ENCODE data around the gene CPVL. TPM values are rescaled to one million over a fixed set of nuclear protein-coding genes. Genes with fewer than 3 reads are reported as not detected.
A peak's percentile ranks its signal among the peaks of the same experiment; 100 is the strongest.

CPVL gene
- total and polyA plus RNA-seq, 2 of the 8 experiments (the other 6 are each of a cell fraction or from before 2014, with no cell fraction given): 40.0 to 55.0 TPM

GRCh38 chr7:28964056-28964455 lies 182.3 kb downstream of the CPVL start:
- Histone ChIP-seq H3K4me3 (ENCODE audit: extremely low read depth in 1 of 4, insufficient read depth in 2 of 4, low read depth in 3 of 4, low read length in 4 of 4) (no peak overlapping the region), H3K9me3 (ENCODE audit: insufficient read depth in 2 of 2, low read depth in 1 of 2, low read length in 1 of 2) (no peaks in the 10 kb centered on the region)
- POLR2A ChIA-PET (ENCODE audit: partially characterized antibody): no interaction called here

More at GRCh38 chr7:28964056-28964455, 182.3 kb downstream of the CPVL start:
- no peak overlapping the region for H2BK120ac ChIP-seq (replicated peaks; ENCODE audit: low read depth, low read length)
- H3K27ac ChIP-seq (ENCODE audit: low read depth, low read length): no peak overlapping the region
- no peak for TF ChIP-seq ATF3 (IDR thresholded peaks at IDR 0.05; ENCODE audit: insufficient read depth, low read depth, low read length)
- TF ChIP-seq SRF (IDR thresholded peaks at IDR 0.05; ENCODE audit: low read depth, low read length): no peak
- no peak for TF ChIP-seq RNF2 (IDR thresholded peaks at IDR 0.05; ENCODE audit: borderline replicate concordance, low read depth, low read length, missing control alignments, poor library complexity, severe bottlenecking)
- TF ChIP-seq SAP30 (IDR thresholded peaks at IDR 0.05; ENCODE audit: insufficient read depth, insufficient replicate concordance, low read length): no peak
- TF ChIP-seq EP300 (IDR thresholded peaks at IDR 0.05; ENCODE audit: borderline replicate concordance in 1 of 2, low read depth in 2 of 2, low read length in 2 of 2): no peak
- no peak for TF ChIP-seq BRCA1 (IDR thresholded peaks at IDR 0.05; ENCODE audit: low read depth, low read length)
- no peak for TF ChIP-seq MAX (IDR thresholded peaks at IDR 0.05)
- H3K23me2 ChIP-seq (ENCODE audit: low read depth, low read length): no peaks in the 10 kb centered on the region
- no peak overlapping the region for H2AFZ ChIP-seq (ENCODE audit: low read length)
- no peak for DNase-seq (ENCODE audit: low read depth in 1 of 2, low spot score in 2 of 2)
- H4K8ac ChIP-seq (ENCODE audit: extremely low read depth, insufficient read depth, low read length): no peak overlapping the region
- H3K14ac ChIP-seq (ENCODE audit: insufficient read length): no peak overlapping the region
- no peak overlapping the region for H3K56ac ChIP-seq (replicated peaks; ENCODE audit: insufficient read length, low read depth, low read length)
- H4K20me1 ChIP-seq (replicated peaks in 1 of 2; ENCODE audit: control insufficient read depth in 1 of 2, insufficient read depth in 2 of 2, low read length in 2 of 2): no peaks in the 10 kb centered on the region
- WGBS, 2 experiments (ENCODE audit: extremely low coverage in 1 of 2, insufficient coverage in 1 of 2, insufficient read length in 1 of 2, insufficient replicate concordance in 2 of 2, low coverage in 1 of 2, low lambda C conversion rate in 2 of 2, missing lambda C conversion rate in 1 of 2): 87% methylated on average over 2 of the region's 2 CpGs; no CpG with 5 or more reads in 1 of the 2 experiments
- peaks cover 0 to 9% (median 6%) of the 10 kb centered on the region in 4 experiments; a peak in 6 of 7 replicates for H3K27me3 ChIP-seq (replicated peaks in 1 of 4; ENCODE audit: control insufficient read depth in 3 of 4, extremely low read depth in 1 of 4, insufficient read depth in 3 of 4, low read length in 3 of 4)
- H2BK15ac ChIP-seq (ENCODE audit: low read length): peak overlapping the region; percentile 88; the same call in 1 of the 2 replicates
- FAIRE-seq: no peak
- H3K9ac ChIP-seq (replicated peaks in 1 of 4; ENCODE audit: extremely low read depth in 1 of 4, low read depth in 3 of 4, low read length in 3 of 4): no peak overlapping the region
- no peak overlapping the region for H2BK20ac ChIP-seq (ENCODE audit: low read length)
- no peak overlapping the region for H3K18ac ChIP-seq (ENCODE audit: extremely low read depth, low read length)
- peaks cover 4 to 8% (median 6%) of the 10 kb centered on the region in 4 experiments for H3K4me1 ChIP-seq (replicated peaks in 1 of 4; ENCODE audit: control insufficient read depth in 3 of 4, insufficient read depth in 4 of 4, low read length in 3 of 4)
- H3K79me2 ChIP-seq (ENCODE audit: control insufficient read depth in 1 of 2, insufficient read depth in 2 of 2, low read length in 2 of 2): no peaks in the 10 kb centered on the region
- H3K4ac ChIP-seq (replicated peaks; ENCODE audit: insufficient read length, low read depth, low read length): no peak overlapping the region
- H4K91ac ChIP-seq (replicated peaks; ENCODE audit: insufficient read length, low read length): peak overlapping the region; percentile 25
- no peaks in the 10 kb centered on the region for H3K36me3 ChIP-seq (ENCODE audit: control insufficient read depth in 2 of 4, insufficient read depth in 4 of 4, low read length in 3 of 4)
- no peak overlapping the region for H2BK5ac ChIP-seq (ENCODE audit: low read depth, low read length)
- no peak overlapping the region for H2AK5ac ChIP-seq (ENCODE audit: low read depth, low read length)
- no peak overlapping the region for H3K23ac ChIP-seq (ENCODE audit: insufficient read length)
- H4K5ac ChIP-seq (ENCODE audit: insufficient read length, low read depth, low read length): no peak overlapping the region
- no peak overlapping the region for H3K4me2 ChIP-seq (ENCODE audit: insufficient read depth in 1 of 2, low read depth in 2 of 2, low read length in 2 of 2)
- no peak overlapping the region for H2BK12ac ChIP-seq (ENCODE audit: low read depth, low read length)
- no peaks in the 10 kb centered on the region for H3K79me1 ChIP-seq (ENCODE audit: low read depth, low read length)
- CTCF ChIA-PET (ENCODE audit: partially characterized antibody): interaction anchor here (1.7 to 34.2 kb wide), 3 partner anchors 26 to 226 kb away, joined by 3 to 576 read pairs (median 5); no protein-coding TSS in a partner anchor

Data from H1 (cell line).